Measurements from ENCODE around the gene SLC22A12.

Gene SLC22A12

DNA sequence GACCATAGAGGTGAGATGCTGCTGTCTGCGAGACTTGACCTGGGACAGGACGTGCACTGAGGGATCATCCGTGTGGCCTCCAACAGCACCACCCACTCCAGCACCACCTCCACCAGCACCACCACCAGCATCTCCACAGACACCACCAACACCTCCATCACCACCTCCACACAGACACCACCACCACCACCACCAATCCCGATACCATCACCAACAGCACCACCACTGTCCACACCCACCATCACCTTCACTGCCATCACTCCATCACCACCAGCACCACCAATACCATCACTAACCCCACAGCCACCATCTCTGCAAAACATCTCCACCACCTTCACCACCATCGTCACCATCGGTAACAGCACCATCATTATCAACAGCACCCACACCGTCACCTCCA lies 26.6 kb upstream of the SLC22A12 start:
- H3K4me3 ChIP-seq (ENCODE audit: low read depth, low read length), result no peak overlapping the region
- H3K27me3 ChIP-seq (ENCODE audit: insufficient read depth, low read length), result no peaks in the 10 kb centered on the region
- no peak overlapping the region for H3K27ac ChIP-seq (ENCODE audit: low read depth, low read length)
- no peaks in the 10 kb centered on the region for H3K79me2 ChIP-seq (ENCODE audit: control insufficient read depth, insufficient read depth, low read length, unreplicated experiment)
- H3K36me3 ChIP-seq (ENCODE audit: insufficient read depth, low read length), result no peaks in the 10 kb centered on the region
- H3K4me1 ChIP-seq (ENCODE audit: control insufficient read depth, insufficient read depth, low read length, unreplicated experiment), result no peaks in the 10 kb centered on the region
- no peak overlapping the region for H2AFZ ChIP-seq (ENCODE audit: low read length, unreplicated experiment)

DNA sequence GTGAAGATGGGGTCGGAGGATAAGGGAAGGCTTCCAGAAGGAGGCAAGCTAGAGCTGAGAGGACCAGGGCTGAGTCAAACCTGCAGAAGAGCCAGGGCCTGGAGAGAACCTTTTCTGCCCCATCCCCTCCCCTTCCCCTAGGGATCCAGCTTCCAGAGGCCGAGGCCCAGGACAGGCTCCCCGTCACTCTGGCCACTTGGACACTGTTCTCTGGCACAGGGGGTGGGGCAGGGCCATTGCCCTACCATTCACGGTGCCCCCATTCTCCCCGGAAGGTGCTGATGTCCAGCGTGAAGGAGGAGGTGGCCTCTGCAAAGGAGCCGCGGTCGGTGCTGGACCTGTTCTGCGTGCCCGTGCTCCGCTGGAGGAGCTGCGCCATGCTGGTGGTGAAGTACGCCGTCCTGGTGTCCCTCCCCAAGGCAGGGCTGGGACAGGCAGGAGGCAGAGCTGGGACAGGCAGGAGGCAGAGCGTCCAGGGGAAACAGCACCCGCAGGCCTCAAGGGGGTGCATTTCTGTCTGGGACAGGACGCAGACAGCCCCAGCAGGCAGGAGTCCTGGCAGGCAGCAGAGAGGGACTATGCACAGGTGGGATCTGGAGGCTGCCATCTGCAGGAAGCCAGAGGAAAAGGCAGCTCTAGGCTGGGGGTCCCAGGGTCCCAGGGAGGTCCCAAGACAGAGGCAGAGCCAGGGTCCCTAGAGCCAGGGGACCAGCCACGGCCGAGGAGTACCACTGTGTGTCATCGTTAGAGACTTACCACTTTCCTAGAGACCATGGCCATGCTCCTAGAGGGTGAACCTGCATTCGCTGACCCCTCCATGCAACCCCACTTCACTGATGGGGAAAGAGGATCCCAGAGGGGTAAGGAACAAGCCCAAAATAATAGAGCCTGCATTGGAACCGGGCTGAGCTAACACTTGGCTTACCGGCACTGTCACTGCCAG lies 25.8 kb upstream of the SLC22A12 start:
- no peaks in the 10 kb centered on the region for H3K36me3 ChIP-seq (ENCODE audit: insufficient read depth, low read length)
- H3K27ac ChIP-seq (ENCODE audit: low read depth, low read length), result no peak overlapping the region
- no peaks in the 10 kb centered on the region for H3K79me2 ChIP-seq (ENCODE audit: control insufficient read depth, insufficient read depth, low read length, unreplicated experiment)
- H2AFZ ChIP-seq (ENCODE audit: low read length, unreplicated experiment), result no peak overlapping the region
- no peaks in the 10 kb centered on the region for H3K4me1 ChIP-seq (ENCODE audit: control insufficient read depth, insufficient read depth, low read length, unreplicated experiment)
- no peaks in the 10 kb centered on the region for H3K27me3 ChIP-seq (ENCODE audit: insufficient read depth, low read length)
- no peak overlapping the region for H3K4me3 ChIP-seq (ENCODE audit: low read depth, low read length)

GRCh38 chr11:64566042-64566914 lies 24.7 kb upstream of the SLC22A12 start:
- no peaks in the 10 kb centered on the region for H3K79me2 ChIP-seq (ENCODE audit: control insufficient read depth, insufficient read depth, low read length, unreplicated experiment)
- no peak overlapping the region for H3K27ac ChIP-seq (ENCODE audit: low read depth, low read length)
- H3K4me1 ChIP-seq (ENCODE audit: control insufficient read depth, insufficient read depth, low read length, unreplicated experiment), result no peaks in the 10 kb centered on the region
- peak overlapping the region; percentile 8 for H2AFZ ChIP-seq (ENCODE audit: low read length, unreplicated experiment)
- H3K36me3 ChIP-seq (ENCODE audit: insufficient read depth, low read length), result no peaks in the 10 kb centered on the region
- H3K27me3 ChIP-seq (ENCODE audit: insufficient read depth, low read length), result no peaks in the 10 kb centered on the region
- no peak overlapping the region for H3K4me3 ChIP-seq (ENCODE audit: low read depth, low read length)

DNA sequence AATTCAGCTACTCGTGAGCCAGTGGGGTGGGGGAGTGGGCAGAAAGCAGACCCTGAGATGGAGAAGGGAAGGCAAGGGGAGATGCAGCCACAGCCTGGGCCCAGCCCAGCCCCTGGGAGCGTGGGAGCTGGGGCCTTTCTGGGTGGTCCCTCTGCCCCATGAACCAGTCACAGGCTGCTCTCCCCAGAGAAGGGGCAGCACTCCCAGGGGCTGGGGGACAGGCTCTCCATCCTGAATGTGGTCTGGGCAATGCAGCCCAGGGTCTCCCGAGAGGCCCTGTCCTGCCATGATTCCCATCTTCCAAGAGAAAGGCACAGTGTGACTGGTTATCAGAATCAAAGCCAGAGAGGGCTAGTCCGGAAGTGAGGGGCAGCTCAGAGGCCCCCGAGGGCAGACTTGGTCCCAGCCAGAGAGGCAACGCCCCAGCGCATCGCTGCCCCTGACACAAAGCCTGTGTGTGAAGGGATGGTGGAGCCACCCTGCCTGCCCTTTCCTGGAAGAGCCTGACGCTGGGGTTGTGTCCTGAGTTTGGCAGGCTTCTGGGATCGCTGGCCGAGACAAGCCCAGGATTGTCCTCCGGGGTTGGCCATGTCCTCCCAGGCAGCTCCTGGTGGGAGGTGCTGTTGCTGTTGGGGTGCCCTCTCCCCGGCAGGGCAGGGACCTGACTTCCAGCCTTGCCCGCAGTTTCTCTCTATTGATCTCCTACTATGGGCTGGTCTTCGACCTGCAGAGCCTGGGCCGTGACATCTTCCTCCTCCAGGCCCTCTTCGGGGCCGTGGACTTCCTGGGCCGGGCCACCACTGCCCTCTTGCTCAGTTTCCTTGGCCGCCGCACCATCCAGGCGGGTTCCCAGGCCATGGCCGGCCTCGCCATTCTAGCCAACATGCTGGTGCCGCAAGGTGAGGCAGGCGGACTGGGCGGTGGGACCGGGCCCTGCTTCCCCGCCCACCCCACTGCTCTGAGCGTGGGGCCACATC lies 23.8 kb upstream of the SLC22A12 start:
- Histone ChIP-seq H3K79me2 (ENCODE audit: control insufficient read depth, insufficient read depth, low read length, unreplicated experiment) (no peaks in the 10 kb centered on the region), H3K27me3 (ENCODE audit: insufficient read depth, low read length) (no peaks in the 10 kb centered on the region), H3K36me3 (ENCODE audit: insufficient read depth, low read length) (no peaks in the 10 kb centered on the region), H2AFZ (ENCODE audit: low read length, unreplicated experiment) (peak overlapping the region; percentile 8), H3K4me3 (ENCODE audit: low read depth, low read length) (no peak overlapping the region), H3K4me1 (ENCODE audit: control insufficient read depth, insufficient read depth, low read length, unreplicated experiment) (no peaks in the 10 kb centered on the region), H3K27ac (ENCODE audit: low read depth, low read length) (no peak overlapping the region)

DNA sequence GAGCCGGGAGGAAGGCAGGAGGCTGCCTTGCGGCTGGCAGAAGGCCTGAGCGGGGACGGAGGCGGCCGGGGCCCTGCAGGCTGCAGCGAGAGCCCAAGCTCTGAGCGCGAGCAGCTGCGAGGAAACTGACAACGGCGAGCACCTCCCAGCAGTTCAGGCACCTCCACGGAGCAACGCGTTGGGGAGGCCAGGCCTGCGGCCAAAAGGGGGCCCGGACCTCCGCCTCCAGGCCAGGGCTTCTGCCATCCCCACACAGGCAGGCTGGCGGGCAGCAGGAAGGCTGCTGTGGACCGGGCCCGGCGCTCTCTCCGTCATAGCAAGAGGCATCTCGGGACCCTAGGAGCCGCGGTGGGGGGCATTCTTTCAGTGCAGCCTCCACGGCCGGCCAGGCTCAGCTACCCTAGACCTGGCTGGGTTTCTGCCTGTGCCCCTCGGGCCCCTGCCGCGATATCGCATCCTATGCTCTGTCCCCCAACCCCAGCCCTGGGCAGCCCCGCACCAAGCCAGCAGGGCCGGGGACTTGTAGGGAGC lies 22.9 kb upstream of the SLC22A12 start:
- no peak overlapping the region for H3K27ac ChIP-seq (ENCODE audit: low read depth, low read length)
- no peaks in the 10 kb centered on the region for H3K4me1 ChIP-seq (ENCODE audit: control insufficient read depth, insufficient read depth, low read length, unreplicated experiment)
- H3K4me3 ChIP-seq (ENCODE audit: low read depth, low read length), result no peak overlapping the region
- H2AFZ ChIP-seq (ENCODE audit: low read length, unreplicated experiment), result no peak overlapping the region
- no peaks in the 10 kb centered on the region for H3K36me3 ChIP-seq (ENCODE audit: insufficient read depth, low read length)
- H3K79me2 ChIP-seq (ENCODE audit: control insufficient read depth, insufficient read depth, low read length, unreplicated experiment), result no peaks in the 10 kb centered on the region
- H3K27me3 ChIP-seq (ENCODE audit: insufficient read depth, low read length), result no peaks in the 10 kb centered on the region; the same call in 1 of the 2 replicates

DNA sequence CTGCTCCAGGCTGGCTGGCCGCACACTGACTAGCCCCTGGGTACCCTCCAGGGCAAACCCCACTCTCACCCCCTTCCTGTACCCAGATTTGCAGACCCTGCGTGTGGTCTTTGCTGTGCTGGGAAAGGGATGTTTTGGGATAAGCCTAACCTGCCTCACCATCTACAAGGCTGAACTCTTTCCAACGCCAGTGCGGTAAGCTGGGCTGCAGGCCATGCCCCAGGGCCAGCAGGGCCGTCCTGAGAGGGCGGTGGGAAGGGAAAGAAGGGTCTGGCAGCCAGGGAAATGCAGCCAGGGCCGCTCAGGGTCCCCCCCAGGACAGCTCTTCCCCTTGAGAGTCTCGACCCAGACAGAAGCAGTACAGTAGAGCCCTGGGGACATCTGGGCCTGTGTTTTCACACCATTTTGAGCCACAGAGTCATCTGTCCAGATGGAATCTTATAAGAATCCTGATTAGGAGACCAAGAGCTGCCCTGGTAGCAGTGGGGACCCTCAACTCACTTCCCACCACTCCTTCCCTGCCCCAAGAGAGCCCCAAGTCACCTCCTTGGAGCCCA lies 22.4 kb upstream of the SLC22A12 start:
- H2AFZ ChIP-seq (ENCODE audit: low read length, unreplicated experiment), result no peak overlapping the region
- H3K27me3 ChIP-seq (ENCODE audit: insufficient read depth, low read length), result peaks cover 3% of the 10 kb centered on the region
- H3K79me2 ChIP-seq (ENCODE audit: control insufficient read depth, insufficient read depth, low read length, unreplicated experiment), result no peaks in the 10 kb centered on the region
- H3K36me3 ChIP-seq (ENCODE audit: insufficient read depth, low read length), result no peaks in the 10 kb centered on the region
- no peaks in the 10 kb centered on the region for H3K4me1 ChIP-seq (ENCODE audit: control insufficient read depth, insufficient read depth, low read length, unreplicated experiment)
- no peak overlapping the region for H3K4me3 ChIP-seq (ENCODE audit: low read depth, low read length)
- H3K27ac ChIP-seq (ENCODE audit: low read depth, low read length), result no peak overlapping the region

GRCh38 chr11:64569300-64569970 lies 21.6 kb upstream of the SLC22A12 start:
- Histone ChIP-seq H3K79me2 (ENCODE audit: control insufficient read depth, insufficient read depth, low read length, unreplicated experiment) (no peaks in the 10 kb centered on the region), H2AFZ (ENCODE audit: low read length, unreplicated experiment) (no peak overlapping the region), H3K4me1 (ENCODE audit: control insufficient read depth, insufficient read depth, low read length, unreplicated experiment) (no peaks in the 10 kb centered on the region), H3K36me3 (ENCODE audit: insufficient read depth, low read length) (no peaks in the 10 kb centered on the region), H3K27ac (ENCODE audit: low read depth, low read length) (no peak overlapping the region), H3K27me3 (ENCODE audit: insufficient read depth, low read length) (peaks cover 7% of the 10 kb centered on the region), H3K4me3 (ENCODE audit: low read depth, low read length) (no peak overlapping the region)

GRCh38 chr11:64570341-64570740 lies 20.7 kb upstream of the SLC22A12 start:
- Histone ChIP-seq H3K36me3 (ENCODE audit: insufficient read depth, low read length) (no peaks in the 10 kb centered on the region), H3K27me3 (ENCODE audit: insufficient read depth, low read length) (peaks cover 15% of the 10 kb centered on the region), H3K27ac (ENCODE audit: low read depth, low read length) (no peak overlapping the region), H3K4me1 (ENCODE audit: control insufficient read depth, insufficient read depth, low read length, unreplicated experiment) (no peaks in the 10 kb centered on the region), H3K4me3 (ENCODE audit: low read depth, low read length) (no peak overlapping the region), H3K79me2 (ENCODE audit: control insufficient read depth, insufficient read depth, low read length, unreplicated experiment) (no peaks in the 10 kb centered on the region), H2AFZ (ENCODE audit: low read length, unreplicated experiment) (no peak overlapping the region)

GRCh38 chr11:64571050-64571409 lies 20.0 kb upstream of the SLC22A12 start:
- Histone ChIP-seq H3K4me1 (ENCODE audit: control insufficient read depth, insufficient read depth, low read length, unreplicated experiment) (no peaks in the 10 kb centered on the region), H2AFZ (ENCODE audit: low read length, unreplicated experiment) (no peak overlapping the region), H3K27ac (ENCODE audit: low read depth, low read length) (no peak overlapping the region), H3K4me3 (ENCODE audit: low read depth, low read length) (no peak overlapping the region), H3K79me2 (ENCODE audit: control insufficient read depth, insufficient read depth, low read length, unreplicated experiment) (no peaks in the 10 kb centered on the region), H3K36me3 (ENCODE audit: insufficient read depth, low read length) (no peaks in the 10 kb centered on the region), H3K27me3 (ENCODE audit: insufficient read depth, low read length) (peaks cover 19% of the 10 kb centered on the region)

All from ACC112 (cell line).